Measurements from ENCODE around the gene STEAP2. TPM values are rescaled to one million over a fixed set of nuclear protein-coding genes. Genes with fewer than 3 reads are reported as not detected.
A peak's percentile ranks its signal among the peaks of the same experiment; 100 is the strongest.

Gene STEAP2
- total RNA-seq, 6 donors from 2014 or later: 2.6 to 18.7 (median 8.1) TPM

GRCh38 chr7:90270431-90271178 is 59.1 kb downstream of the STEAP2 start:
- Histone ChIP-seq H3K27me3 (no peaks in the 10 kb centered on the region), H3K27ac (no peak overlapping the region), H3K4me3 (no peak overlapping the region), H3K4me1 (no peaks in the 10 kb centered on the region), H3K9me3 (no peaks in the 10 kb centered on the region), H3K36me3 (no peaks in the 10 kb centered on the region)
- ATAC-seq (ENCODE audit: low FRiP score in 2 of 2): no peak
- no peak for DNase-seq
- WGBS, 2 donors: 94 to 100% methylated on average over 2 of the region's 2 CpGs
- TF ChIP-seq POLR2A (IDR thresholded peaks at IDR 0.05): no peak
- no peak for TF ChIP-seq CTCF (IDR thresholded peaks at IDR 0.05)
- TF ChIP-seq EP300 (IDR thresholded peaks at IDR 0.05): no peak
- TF ChIP-seq POLR2AphosphoS5 (IDR thresholded peaks at IDR 0.05): no peak

- ATAC-seq (ENCODE audit: low FRiP score in 2 of 2) (peak in 1 of 2 donors; percentile 80), DNase-seq (no peak)
- 62 to 65% methylated on average over 2 of the region's 2 CpGs for WGBS, 2 donors
- Histone ChIP-seq H3K27me3 (no peaks in the 10 kb centered on the region), H3K9me3 (no peaks in the 10 kb centered on the region), H3K4me3 (no peak overlapping the region), H3K27ac (no peak overlapping the region), H3K4me1 (no peaks in the 10 kb centered on the region), H3K36me3 (no peaks in the 10 kb centered on the region)
- TF ChIP-seq POLR2AphosphoS5 (IDR thresholded peaks at IDR 0.05): no peak
- no peak for TF ChIP-seq POLR2A (IDR thresholded peaks at IDR 0.05)
- no peak for TF ChIP-seq CTCF (IDR thresholded peaks at IDR 0.05)
- no peak for TF ChIP-seq EP300 (IDR thresholded peaks at IDR 0.05)
Measured at GRCh38 chr7:90271753-90272152, 60.2 kb downstream of the STEAP2 start.

DNA sequence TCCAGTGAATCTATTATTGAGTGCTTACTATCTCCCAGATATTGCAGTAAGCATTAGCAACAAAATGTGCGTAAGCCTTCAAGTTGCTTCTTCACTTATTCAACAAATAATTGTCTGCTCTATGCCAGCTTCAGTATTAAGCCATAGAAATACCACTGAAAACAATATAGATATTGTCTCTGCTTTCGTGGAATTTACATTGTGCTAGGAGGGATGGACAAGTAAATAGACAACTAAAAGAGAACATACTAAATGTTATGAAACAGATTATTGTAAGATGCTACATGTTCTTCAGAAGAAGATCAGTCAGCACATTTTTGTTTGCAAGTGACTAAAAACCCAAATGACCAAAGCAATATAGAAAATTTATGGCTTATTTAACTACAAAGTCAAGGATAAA is 60.7 kb downstream of the STEAP2 start:
- Histone ChIP-seq H3K9me3 (no peaks in the 10 kb centered on the region), H3K4me3 (no peak overlapping the region), H3K36me3 (no peaks in the 10 kb centered on the region), H3K27ac (no peak overlapping the region), H3K4me1 (no peaks in the 10 kb centered on the region), H3K27me3 (no peaks in the 10 kb centered on the region)
- DNase-seq (no peak), ATAC-seq (ENCODE audit: low FRiP score in 2 of 2) (no peak)
- whole genome bisulfite sequencing, 2 donors: 92 to 95% methylated on average over 2 of the region's 2 CpGs
- no peak for TF ChIP-seq POLR2AphosphoS5 (IDR thresholded peaks at IDR 0.05)
- no peak for TF ChIP-seq CTCF (IDR thresholded peaks at IDR 0.05)
- TF ChIP-seq POLR2A (IDR thresholded peaks at IDR 0.05): no peak
- no peak for TF ChIP-seq EP300 (IDR thresholded peaks at IDR 0.05)

GRCh38 chr7:90274161-90274560 is 62.6 kb downstream of the STEAP2 start:
- H3K27me3 ChIP-seq: no peaks in the 10 kb centered on the region
- no peak for DNase-seq
- no peaks in the 10 kb centered on the region for H3K9me3 ChIP-seq
- H3K36me3 ChIP-seq: no peaks in the 10 kb centered on the region
- H3K27ac ChIP-seq: no peak overlapping the region
- ATAC-seq (ENCODE audit: low FRiP score in 2 of 2): no peak
- no peaks in the 10 kb centered on the region for H3K4me1 ChIP-seq
- no peak overlapping the region for H3K4me3 ChIP-seq
- TF ChIP-seq POLR2A (IDR thresholded peaks at IDR 0.05) (no peak), EP300 (IDR thresholded peaks at IDR 0.05) (no peak), CTCF (IDR thresholded peaks at IDR 0.05) (no peak), POLR2AphosphoS5 (IDR thresholded peaks at IDR 0.05) (no peak)
